Smooth muscle cell (in vitro differentiated cells): Measurements from ENCODE around the gene KNOP1. TPM values are rescaled to one million over a fixed set of nuclear protein-coding genes. Genes with fewer than 3 reads are reported as not detected.

ENCODE experiments used
- DNase-seq: peaks from one replicate; lab custom pipeline; 2025; ENCODE audit not compliant: unreplicated experiment; lab: John Stamatoyannopoulos, UW
- H2AFZ ChIP-seq: fragments of 200-600 bp; sonication (generic); 2 replicates; pipeline ENCODE4 v1.6.0; 2016; ENCODE audit warnings: antibody characterized with exemption, low read depth, mild to moderate bottlenecking
- H3F3A ChIP-seq: fragments of 200-600 bp; sonication (generic); 2 replicates; pipeline ENCODE4 v1.6.0; 2017; ENCODE audit warnings: antibody characterized with exemption, low read depth
- H3K27ac ChIP-seq: fragments of 200-600 bp; sonication (generic); 2 replicates; pipeline ENCODE4 v1.5.1; 2016; ENCODE audit warnings: low read depth, mild to moderate bottlenecking
- H3K27me3 ChIP-seq: fragments of 200-600 bp; sonication (generic); 2 replicates; pipeline ENCODE4 v1.6.1; 2016; ENCODE audit warnings: low read depth, mild to moderate bottlenecking
- H3K36me3 ChIP-seq: fragments of 200-600 bp; sonication (generic); 2 replicates; pipeline ENCODE4 v1.5.1; 2016; ENCODE audit warnings: low read depth
- H3K4me1 ChIP-seq: fragments of 200-600 bp; sonication (generic); 2 replicates; pipeline ENCODE4 v1.5.1; 2016; ENCODE audit warnings: low read depth
- H3K4me2 ChIP-seq: fragments of 200-600 bp; sonication (generic); 2 replicates; pipeline ENCODE4 v1.6.0; 2016; ENCODE audit warnings: mild to moderate bottlenecking
- H3K4me3 ChIP-seq: fragments of 200-600 bp; sonication (generic); 2 replicates; pipeline ENCODE4 v1.5.1; 2016; ENCODE audit warnings: mild to moderate bottlenecking
- H3K79me2 ChIP-seq: fragments of 200-600 bp; sonication (generic); 2 replicates; pipeline ENCODE4 v1.6.0; 2016; ENCODE audit warnings: low read depth, mild to moderate bottlenecking
- H3K9ac ChIP-seq: fragments of 200-600 bp; sonication (generic); 2 replicates; pipeline ENCODE4 v1.6.0; 2016; ENCODE audit warnings: low read depth
- H3K9me3 ChIP-seq: fragments of 200-600 bp; sonication (generic); replicated peaks from 2 replicates; pipeline ENCODE4 v1.5.1; 2016; ENCODE audit warnings: low read depth
- H4K20me1 ChIP-seq: fragments of 200-600 bp; sonication (generic); 2 replicates; pipeline ENCODE4 v1.6.0; 2016; ENCODE audit warnings: low read depth
- CTCF ChIP-seq: fragments of 200-600 bp; sonication (generic); IDR thresholded peaks from 2 replicates; pipeline ENCODE4 v1.5.1; 2017; ENCODE audit warnings: borderline replicate concordance, mild to moderate bottlenecking, antibody characterized with exemption; ENCODE audit not compliant: insufficient read depth, poor library complexity, severe bottlenecking
- WGBS: methylation state at CpG from one replicate; pipeline ENCODE4 v1.1.7; 2016; ENCODE audit warnings: low lambda C conversion rate; 5-methylcytosine and 5-hydroxymethylcytosine counted together
- polyA plus RNA-seq: library from polyadenylated mRNA; unstranded; fragments of >200 nt; fragmentation: Nextera tagmentation; extraction: Ambion mirVana; gene quantifications from 2 replicates; pipeline ENCODE4 v1.2.1, GENCODE V29; 2016
- total RNA-seq: library from RNA; depleted of rRNA; stranded (reverse); fragments of >200 nt; gene quantifications from 2 replicates; pipeline ENCODE4 v1.2.3, GENCODE V29; 2014

KNOP1 gene
- total and polyA plus RNA-seq, 2 experiments from 2014 or later, result 31.0 to 32.6 TPM

GRCh38 chr16:19735074-19735867 is 17.2 kb upstream of the KNOP1 start:
- no peak for TF ChIP-seq CTCF
- no peaks in the 10 kb centered on the region for H3K4me1 ChIP-seq
- H3K9me3 ChIP-seq, result no peaks in the 10 kb centered on the region
- no peaks in the 10 kb centered on the region for H4K20me1 ChIP-seq
- H3F3A ChIP-seq, result no peaks in the 10 kb centered on the region
- H3K4me2 ChIP-seq, result no peak overlapping the region
- no peak for DNase-seq
- H3K9ac ChIP-seq, result no peak overlapping the region
- no peak overlapping the region for H3K27ac ChIP-seq
- WGBS, result 80% methylated on average over 9 of the region's 9 CpGs
- H3K27me3 ChIP-seq, result no peaks in the 10 kb centered on the region
- H3K4me3 ChIP-seq, result no peak overlapping the region
- H3K36me3 ChIP-seq, result no peaks in the 10 kb centered on the region
- H2AFZ ChIP-seq, result no peak overlapping the region
- H3K79me2 ChIP-seq, result no peaks in the 10 kb centered on the region

- H3K9me3 ChIP-seq, result no peaks in the 10 kb centered on the region
- no peak overlapping the region for H3K9ac ChIP-seq
- H3K4me3 ChIP-seq, result no peak overlapping the region
- DNase-seq, result no peak
- H3K4me2 ChIP-seq, result no peak overlapping the region
- no peak overlapping the region for H2AFZ ChIP-seq
- no peak for TF ChIP-seq CTCF
- no peaks in the 10 kb centered on the region for H3K79me2 ChIP-seq
- no peaks in the 10 kb centered on the region for H4K20me1 ChIP-seq
- no peaks in the 10 kb centered on the region for H3K4me1 ChIP-seq
- H3K36me3 ChIP-seq, result no peaks in the 10 kb centered on the region
- H3F3A ChIP-seq, result no peaks in the 10 kb centered on the region
- 97% methylated on average over 6 of the region's 6 CpGs for WGBS
- H3K27ac ChIP-seq, result no peak overlapping the region
- H3K27me3 ChIP-seq, result no peaks in the 10 kb centered on the region
Measured at GRCh38 chr16:19733551-19733950, 15.5 kb upstream of the KNOP1 start.

- Histone ChIP-seq H4K20me1 (no peaks in the 10 kb centered on the region), H3K27ac (no peak overlapping the region), H3K79me2 (no peaks in the 10 kb centered on the region), H3K36me3 (no peaks in the 10 kb centered on the region), H3K4me1 (no peaks in the 10 kb centered on the region), H3K4me2 (no peak overlapping the region), H3K9ac (no peak overlapping the region), H3K4me3 (no peak overlapping the region), H3K27me3 (no peaks in the 10 kb centered on the region), H3K9me3 (no peaks in the 10 kb centered on the region), H2AFZ (no peak overlapping the region), H3F3A (no peaks in the 10 kb centered on the region)
- TF ChIP-seq CTCF, result no peak
- DNase-seq, result no peak
- 96% methylated on average over 3 of the region's 3 CpGs for WGBS
Measured at GRCh38 chr16:19728636-19728965, 10.6 kb upstream of the KNOP1 start.

- no peaks in the 10 kb centered on the region for H3K27me3 ChIP-seq
- no peak overlapping the region for H2AFZ ChIP-seq
- peaks cover 12% of the 10 kb centered on the region for H3K79me2 ChIP-seq
- H3K4me2 ChIP-seq, result no peak overlapping the region
- H3F3A ChIP-seq, result no peaks in the 10 kb centered on the region
- no peak overlapping the region for H3K4me3 ChIP-seq
- no peak overlapping the region for H3K9ac ChIP-seq
- H3K27ac ChIP-seq, result no peak overlapping the region
- TF ChIP-seq CTCF, result no peak
- no peaks in the 10 kb centered on the region for H3K9me3 ChIP-seq
- H4K20me1 ChIP-seq, result no peaks in the 10 kb centered on the region
- H3K36me3 ChIP-seq, result no peaks in the 10 kb centered on the region
- 71% methylated on average over 7 of the region's 7 CpGs for WGBS
- H3K4me1 ChIP-seq, result no peaks in the 10 kb centered on the region
- no peak for DNase-seq
Measured at GRCh38 chr16:19722981-19723380, 5.0 kb upstream of the KNOP1 start.
